Umbilical cord (tissue), 2 donors: Measurements from ENCODE around the gene CLRN3. TPM values are rescaled to one million over a fixed set of nuclear protein-coding genes. Genes with fewer than 3 reads are reported as not detected.

Experiments used
- DNase-seq: peaks from one replicate; pipeline ENCODE4 v3.0.0-alpha.2; 2015; ENCODE audit warnings: low spot score
- total RNA-seq: library from RNA; depleted of rRNA; stranded (reverse); fragments of >200 nt; gene quantifications from one replicate; pipeline ENCODE4 v1.2.3, GENCODE V29; 2014; ENCODE audit warnings: low replicate concordance; ENCODE audit not compliant: insufficient read depth

CLRN3 gene
- total RNA-seq, 1 donor from 2014 or later, result not detected

- DNase-seq, result no peak
Measured at GRCh38 chr10:127919418-127920271, 26.9 kb upstream of the CLRN3 start.

DNA sequence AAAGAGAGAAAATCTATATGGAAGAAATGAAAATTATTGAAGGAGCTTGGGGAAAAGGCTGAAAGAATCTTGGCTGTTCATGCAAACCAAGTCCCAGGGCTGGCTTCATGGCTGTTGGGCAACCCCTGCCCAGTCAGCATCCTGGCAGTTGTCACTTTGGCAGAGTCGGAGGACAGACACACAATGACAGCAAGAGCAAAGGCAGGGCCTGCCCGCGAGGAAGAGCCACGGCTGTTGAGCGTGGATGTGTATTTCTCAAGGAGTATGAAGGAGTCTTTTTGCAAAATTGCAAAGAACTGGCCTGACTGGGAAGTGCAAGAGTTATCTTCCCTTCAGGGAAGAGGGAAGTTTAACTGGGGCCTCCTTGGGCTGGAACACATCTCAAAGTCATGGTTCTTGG, 25.8 kb upstream of the CLRN3 start:
- no peak for DNase-seq

GRCh38 chr10:127916826-127917225, 24.1 kb upstream of the CLRN3 start:
- no peak for DNase-seq

DNA sequence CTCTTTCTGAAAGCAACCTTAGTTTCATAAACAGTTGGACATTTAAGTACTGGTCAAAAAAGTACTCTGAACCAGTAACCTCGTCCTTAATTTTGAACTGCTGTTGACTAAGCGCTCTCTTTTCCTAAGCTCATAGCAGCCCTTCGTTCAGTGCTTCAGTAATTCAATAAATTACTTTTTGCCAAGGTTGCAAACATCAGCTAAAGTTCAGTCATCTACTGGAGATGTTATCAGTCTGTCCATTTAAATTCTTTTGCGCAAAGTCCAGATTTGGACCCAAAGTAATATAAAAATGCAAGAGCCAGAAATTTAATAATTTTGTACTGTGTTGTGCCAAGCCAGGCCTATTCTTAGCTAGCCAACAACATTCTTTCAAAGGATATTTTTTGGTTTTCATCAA, 22.6 kb upstream of the CLRN3 start:
- DNase-seq, result no peak

GRCh38 chr10:127913368-127913759, 20.6 kb upstream of the CLRN3 start:
- DNase-seq, result no peak

DNA sequence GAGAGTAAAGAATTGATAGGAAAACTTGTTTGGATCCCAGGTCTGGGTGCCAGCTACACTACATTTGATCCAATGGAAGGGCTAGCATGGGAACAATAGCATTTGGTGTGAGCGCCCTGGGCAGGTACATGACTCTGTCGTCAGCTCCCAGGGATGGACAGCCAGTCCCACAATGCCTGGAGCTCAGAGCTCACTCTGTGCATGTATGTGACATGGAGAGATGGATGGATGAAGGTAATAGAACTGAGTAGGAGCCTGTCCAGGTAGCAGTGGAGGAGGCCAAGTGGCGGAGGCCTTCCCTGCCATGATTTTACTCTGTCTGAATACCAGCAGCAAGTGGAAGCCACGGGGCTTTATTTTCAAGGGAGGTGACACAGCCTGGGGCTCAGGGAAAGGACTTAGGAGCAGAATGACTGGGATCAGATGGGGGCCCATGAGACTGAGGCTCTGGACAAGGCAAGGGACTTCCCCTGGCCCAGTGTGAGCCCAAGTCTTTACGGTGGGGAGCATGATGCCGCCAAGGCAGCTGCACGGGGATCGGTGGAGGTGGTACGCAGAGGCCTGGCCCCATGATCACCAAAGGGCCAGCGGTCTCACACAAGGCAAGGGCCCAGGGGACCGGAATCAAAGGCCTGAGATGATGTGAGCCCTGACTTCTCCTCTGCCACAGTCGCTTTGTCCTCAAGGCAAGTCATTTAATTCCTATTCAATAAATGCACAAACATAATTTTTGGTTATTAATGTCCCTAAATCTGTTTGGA, 20.0 kb upstream of the CLRN3 start:
- no peak for DNase-seq

DNA sequence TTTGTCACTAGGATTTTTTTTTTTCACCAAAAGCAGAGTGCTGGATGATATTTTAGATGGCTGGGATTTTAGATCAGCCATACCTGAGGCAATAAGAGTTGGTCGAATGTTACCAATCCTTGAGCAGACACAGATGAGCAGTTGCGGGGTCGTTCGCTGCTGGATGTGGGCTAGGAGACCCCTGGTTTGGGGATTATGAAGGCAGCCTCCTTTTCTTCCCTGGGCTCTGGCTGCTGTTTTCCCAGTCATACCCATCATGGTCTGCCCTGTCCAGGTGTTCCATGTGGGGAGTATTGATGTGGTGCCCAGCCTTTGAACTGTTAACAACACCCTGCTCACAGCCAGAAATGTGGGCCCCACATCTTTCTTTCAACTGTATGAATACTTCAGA, 19.1 kb upstream of the CLRN3 start:
- DNase-seq, result no peak

DNA sequence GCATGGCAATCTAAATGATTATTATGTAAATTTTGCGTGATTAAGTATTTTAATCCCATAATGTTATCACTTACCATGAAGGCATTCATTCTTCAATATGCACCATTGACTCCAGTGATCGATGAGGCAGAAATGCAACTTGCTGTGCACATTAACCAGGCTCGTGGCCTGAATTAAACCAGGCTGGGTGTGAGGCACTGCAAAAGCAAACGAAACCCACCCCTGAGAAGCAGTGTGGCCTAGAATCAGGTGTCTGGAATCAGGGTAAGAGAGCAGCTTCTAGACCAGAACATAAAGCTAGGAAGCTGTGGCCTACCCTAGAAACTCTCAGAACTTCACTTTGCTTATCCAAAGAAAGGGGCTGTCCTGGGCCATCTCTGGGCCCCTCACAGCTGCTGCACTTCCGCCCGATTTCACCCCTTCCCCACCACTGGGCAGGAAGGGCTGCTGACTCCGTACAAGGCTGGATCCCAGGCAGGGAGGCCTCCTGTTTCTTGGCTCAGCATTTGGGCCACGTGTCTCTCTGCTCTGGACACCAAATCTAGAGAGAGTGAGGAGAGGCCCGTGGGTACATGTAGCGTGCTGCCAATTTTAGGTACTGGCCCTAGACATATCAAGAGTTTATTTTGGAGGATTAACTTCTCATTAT, 18.6 kb upstream of the CLRN3 start:
- DNase-seq, result no peak

DNA sequence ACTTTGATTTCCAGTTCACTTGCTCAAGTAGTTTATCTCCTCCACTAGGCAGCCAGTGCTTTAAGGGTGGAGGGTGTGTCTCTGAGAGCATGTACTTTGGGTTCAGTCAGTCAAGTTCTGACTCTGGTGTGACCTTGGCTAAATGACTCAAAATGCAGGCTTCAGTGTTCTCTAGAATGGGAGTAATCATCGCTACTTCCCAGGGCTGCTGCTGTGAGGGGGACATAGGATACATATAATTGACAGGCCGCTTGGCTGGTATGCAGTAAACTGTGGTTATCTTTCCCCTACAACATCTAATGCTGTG, 17.7 kb upstream of the CLRN3 start:
- DNase-seq, result no peak

DNA sequence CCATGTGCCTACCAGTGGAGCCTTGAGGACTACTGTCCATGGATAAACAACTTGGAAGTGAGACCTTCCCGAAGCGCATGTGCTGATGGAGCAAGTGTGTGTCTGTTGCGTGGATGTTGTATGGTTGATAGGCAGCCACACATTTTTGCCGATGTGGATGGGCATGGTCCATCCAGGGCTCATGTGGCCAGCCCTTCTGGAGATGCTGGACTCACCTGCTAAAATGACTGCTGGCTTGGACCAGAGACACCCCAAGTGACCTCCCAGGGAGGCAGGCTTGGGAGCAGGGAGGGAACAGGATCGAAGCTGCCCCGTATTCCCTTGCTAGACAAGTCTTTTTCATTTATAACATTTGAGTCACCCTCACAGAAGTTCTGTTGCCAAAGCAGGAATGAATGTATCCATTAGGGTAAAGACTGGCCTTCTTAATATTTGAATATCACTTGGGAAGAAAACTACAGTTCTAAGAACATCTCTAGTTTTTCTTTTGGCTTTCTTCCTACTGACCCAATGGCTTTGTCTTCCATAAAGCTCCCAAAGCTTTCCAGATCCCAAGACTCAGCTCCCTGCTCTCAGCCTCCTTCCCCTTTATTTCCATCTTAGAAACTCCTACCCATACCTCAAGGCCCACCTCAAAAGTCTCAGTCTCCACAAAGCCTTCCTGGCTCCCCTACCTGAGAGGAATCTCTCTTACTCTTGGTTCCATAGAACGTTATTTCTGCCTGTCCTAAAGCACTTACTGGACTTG, 17.1 kb upstream of the CLRN3 start:
- no peak for DNase-seq

DNA sequence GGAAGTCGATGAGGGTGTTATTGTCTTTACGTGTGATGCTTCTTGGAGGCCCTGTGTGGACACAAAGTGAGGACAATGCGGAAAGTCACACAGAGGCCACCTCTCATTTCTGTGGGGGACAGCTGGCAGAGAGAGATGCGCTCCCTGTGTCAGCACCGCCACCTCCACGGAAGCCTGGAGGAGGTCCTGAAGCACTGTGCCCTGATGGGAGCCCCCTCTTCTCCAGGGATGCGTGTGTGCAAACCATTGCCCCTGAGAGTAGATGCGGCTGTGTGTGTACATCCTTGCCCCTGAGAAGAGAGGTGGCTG, 16.2 kb upstream of the CLRN3 start:
- DNase-seq, result no peak

DNA sequence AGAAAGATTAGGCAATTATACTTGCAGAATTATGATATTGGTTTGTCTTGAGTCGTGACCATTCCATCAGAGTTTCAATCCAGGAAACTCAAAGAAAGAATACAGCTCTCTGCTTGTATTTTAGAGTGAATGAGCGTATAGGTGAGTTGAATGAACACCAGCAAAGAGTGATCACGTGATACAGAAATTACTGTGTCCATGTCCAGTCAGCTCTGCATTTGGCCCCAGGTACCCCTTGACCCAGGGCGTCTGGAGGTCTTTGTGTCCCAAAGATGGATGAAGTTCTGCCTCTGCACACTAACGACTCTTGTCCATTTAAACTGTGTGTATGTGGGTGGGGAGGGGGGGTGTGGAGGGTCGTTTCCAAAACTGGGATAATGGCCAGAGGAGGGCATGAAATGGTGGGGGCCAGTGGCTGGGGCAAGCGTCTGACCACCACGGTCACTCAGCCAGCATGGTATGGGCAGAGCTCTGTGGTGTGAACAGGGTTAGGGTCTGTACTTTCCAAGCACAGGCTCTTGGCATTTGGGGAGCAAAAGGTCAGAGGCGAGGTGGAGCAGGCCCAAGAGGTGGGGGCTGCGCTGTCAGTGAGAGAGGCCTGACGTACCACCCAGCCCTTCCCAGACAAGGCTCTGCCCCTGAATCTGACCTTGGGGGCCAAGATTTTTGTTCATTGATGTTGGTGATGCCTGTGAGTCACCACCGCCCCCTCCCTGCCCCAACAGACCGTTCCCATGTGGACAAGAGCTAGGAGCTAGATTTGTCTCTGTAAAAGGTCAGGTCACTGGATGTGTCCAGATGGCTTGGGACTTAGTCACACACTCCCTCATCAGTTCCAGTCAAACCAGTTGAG, 15.6 kb upstream of the CLRN3 start:
- no peak for DNase-seq

- DNase-seq, result no peak
Measured at GRCh38 chr10:127907411-127908105, 14.8 kb upstream of the CLRN3 start.

DNA sequence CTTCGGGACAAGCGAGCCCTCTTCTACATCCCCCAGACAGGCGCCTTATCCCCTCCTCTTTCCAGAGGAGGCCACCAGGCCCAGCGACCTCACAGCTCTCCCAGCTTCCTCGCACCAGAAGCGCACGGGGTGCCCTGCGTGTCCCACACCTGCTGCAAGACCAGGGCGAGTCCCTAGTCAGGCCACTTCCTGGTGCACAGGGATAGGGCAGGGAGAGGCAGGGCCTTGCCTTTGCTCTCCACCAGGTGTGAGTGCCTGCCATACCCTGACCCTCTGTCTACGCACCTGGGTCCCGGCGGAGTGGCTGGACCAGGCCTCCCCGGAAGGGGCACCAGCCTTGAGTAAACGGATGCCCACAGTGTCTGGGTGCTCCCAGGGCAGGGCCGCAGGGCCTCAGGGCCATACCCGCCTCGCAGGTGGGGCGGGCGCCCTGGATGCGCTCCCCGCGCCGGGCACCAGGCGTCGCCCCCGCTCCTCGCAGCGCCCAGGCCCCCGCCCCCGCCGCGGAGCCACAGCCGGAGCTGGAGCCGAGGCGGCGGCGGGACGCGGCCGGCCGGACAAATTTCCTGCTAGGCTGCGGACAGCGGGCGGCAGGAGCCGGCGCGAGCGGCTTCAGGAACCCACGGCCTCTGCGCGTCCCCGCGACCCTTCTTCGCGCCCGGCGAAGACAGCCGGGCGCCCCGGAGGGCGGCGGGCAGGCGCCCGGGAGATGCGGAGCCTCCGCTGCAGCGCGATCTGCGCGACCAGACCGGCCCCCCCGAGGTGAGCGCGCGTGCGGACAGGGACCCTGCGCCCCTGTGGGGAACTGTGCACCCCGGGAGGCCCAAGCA, 14.0 kb upstream of the CLRN3 start, which contains the start of gene PTPRE:
TSS of gene PTPRE (plus strand) at position 556 of the 830 bp plus-strand sequence. CDS start 133,779 bp downstream, outside the sequence.
- DNase-seq, result peak; percentile 59

DNA sequence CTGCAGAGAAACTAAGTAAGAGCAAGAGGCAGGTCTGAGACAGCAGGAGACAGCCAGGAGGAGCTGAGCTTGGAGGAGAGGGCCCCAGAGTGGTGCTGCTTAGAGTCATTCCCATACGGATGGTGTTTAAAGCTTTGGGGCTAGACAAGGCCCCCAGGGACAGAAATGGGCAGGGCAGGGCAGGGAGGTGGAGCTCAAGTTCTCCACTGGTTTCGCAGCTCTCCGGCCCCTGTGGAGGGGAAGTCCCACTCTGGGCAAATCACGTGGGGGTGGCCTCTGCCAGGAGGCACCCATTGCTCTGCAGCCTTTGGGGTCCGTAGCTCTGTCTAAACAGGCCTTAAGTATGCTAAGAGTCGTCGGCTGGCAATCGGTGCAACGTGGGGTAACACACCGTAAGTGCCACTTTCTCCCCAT, 13.1 kb upstream of the CLRN3 start:
- no peak for DNase-seq

DNA sequence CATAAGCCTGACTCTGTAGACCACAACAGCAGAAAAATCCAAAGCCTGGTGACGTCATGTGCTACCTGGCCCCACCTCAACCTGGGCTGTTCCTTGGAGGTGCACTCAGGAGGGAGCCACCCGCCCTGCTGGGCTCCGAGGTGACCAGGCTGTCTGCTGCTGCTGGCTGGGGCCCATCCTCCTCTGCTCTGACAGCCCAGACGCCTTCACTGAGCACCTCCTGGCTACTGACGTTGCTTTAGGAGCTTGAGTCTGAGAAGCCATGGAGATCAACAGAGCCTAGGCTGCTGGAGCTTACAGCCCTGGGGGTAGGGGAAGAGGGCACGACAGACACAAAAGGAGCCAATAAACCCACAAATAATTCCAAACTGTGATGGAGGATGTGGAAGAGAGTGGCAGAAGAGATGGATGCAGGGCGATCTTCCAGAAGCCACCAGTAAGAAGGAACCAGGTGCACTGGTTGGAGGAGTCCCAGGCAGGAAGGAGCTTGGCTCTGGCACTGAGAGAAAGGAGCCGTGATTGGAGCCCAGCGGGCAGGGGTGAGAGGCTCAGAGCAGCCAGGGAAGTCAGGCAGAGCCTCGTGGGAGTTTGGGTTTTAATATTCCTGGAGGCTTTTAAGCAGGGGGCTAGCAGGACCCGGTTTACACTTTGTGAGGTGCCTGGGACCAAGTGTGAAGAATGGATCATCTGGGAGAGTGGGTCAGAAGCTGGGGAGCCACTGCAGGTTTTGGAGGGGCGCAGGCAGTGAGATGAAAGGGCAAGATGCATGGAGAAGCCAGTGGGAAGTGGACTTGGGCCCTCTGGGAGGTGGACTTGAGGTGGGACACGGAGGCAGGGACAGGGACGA, 12.5 kb upstream of the CLRN3 start:
- no peak for DNase-seq

DNA sequence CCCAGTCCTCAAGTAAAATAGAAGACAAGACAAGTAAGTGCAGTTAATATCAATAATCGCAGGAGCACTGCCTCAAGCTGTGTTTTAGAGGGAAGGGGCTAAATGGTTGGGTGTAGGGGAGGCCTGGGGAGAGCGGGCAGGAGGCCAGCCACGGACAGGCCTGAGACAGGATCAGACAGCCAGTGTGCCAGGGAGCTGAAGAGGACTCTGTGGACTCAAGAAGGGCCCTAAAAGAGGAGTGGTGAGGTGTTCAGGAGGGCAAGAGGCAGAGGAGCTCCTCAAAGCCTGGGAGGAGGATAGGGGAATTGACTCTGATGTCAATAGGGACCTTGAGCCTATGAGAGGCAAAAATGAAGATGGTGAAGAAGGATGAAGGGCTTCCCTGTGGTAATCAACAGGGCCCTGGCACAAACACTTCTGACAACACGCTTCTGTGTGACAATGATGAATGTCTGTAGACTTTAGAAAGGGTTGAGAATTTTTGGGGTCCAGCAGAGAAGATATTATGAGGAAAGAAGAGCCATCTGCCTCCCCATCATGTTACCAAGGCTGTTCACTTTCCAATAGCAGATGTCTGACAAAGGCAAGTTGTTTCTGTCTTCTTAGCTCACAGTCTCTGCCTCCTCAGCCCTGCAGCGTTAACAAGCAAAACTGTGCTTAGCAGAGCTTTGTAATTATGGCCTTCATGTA, 11.7 kb upstream of the CLRN3 start:
- DNase-seq, result no peak

- DNase-seq, result no peak
Measured at GRCh38 chr10:127903789-127904188, 11.0 kb upstream of the CLRN3 start.
